Bronchial epithelial cell (primary cell): Measurements from ENCODE around the gene NBL1. TPM values are rescaled to one million over a fixed set of nuclear protein-coding genes. Genes with fewer than 3 reads are reported as not detected.
A peak's percentile ranks its signal among the peaks of the same experiment; 100 is the strongest.

ENCODE experiments used
- DNase-seq: peaks from one replicate; pipeline ENCODE4 v3.0.0-alpha.2; 2010; ENCODE audit warnings: low read depth
- FAIRE-seq: peaks from 2 replicates; lab custom pipeline; 2011; peaks lifted over from hg19 to GRCh38; lab: Jason Lieb, UNC
- H3K27me3 ChIP-seq: 2 replicates; pipeline ENCODE4 v1.5.1; 2011; ENCODE audit warnings: low read length; ENCODE audit not compliant: control insufficient read depth, insufficient read depth
- H3K36me3 ChIP-seq: 2 replicates; pipeline ENCODE4 v1.5.1; 2011; ENCODE audit warnings: low read length; ENCODE audit not compliant: control insufficient read depth, insufficient read depth
- H3K4me3 ChIP-seq: 2 replicates; pipeline ENCODE4 v1.5.1; 2011; ENCODE audit warnings: mild to moderate bottlenecking, low read depth, low read length, control low read depth
- total RNA-seq: library from RNA; depleted of rRNA; stranded (reverse); fragments of >200 nt; gene quantifications from 2 replicates; pipeline ENCODE4 v1.2.1, GENCODE V29; 2014
- TF ChIP-seq, protein P1 (sequence below): IDR thresholded peaks from 2 replicates; pipeline ENCODE4 v1.5.1; 2011; ENCODE audit warnings: mild to moderate bottlenecking, moderate library complexity, low read length, control low read depth, inconsistent platforms; ENCODE audit not compliant: insufficient read depth, severe bottlenecking

NBL1 gene
- total RNA-seq, 1 donor from 2014 or later: 55.3 TPM

DNA sequence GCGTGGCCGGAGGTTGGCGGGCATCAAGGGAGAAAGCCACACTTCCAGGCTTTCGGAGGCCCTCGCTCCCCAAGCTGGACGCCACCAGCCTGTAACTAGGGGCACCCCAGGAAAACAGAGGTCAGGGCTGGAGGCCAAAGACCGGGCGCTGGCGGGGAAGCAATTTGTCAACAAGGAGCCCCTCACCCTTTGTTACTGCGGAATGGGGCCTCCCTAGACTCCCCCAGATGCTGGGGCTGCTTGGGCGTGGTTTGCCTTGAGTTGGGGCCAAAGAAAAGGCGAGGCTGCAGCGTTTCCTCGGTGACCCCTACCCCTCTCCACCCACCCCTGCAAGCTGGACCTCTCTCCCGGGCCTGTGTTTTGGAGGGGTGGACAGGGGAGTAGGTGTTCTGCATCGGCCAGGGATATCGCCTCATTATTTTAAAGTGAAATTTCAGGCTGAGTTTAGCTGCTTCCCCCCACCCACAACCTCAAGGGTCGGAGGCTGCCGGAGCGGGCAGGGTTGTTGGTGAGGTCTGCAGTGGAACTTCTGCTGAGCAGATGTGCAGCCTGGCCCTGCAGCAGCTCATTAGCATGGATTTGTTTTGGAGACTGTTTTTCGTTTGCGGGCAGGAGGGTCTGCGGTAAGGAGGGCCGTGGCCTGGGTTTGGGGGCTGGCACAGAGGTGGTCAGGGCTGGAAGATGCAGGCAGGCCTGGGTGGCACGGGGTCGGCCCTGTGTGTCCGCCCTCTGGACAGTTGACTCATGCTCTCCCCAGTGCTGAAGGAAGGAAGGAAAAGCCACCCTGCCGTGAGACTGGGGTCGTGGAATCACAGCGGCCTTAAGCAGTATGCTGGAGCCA lies 1.5 kb downstream of the NBL1 start:
- DNase-seq (no peak), FAIRE-seq (no peak)
- H3K36me3 ChIP-seq: no peaks in the 10 kb centered on the region
- no peaks in the 10 kb centered on the region for H3K27me3 ChIP-seq
- TF ChIP-seq, protein P1, sequence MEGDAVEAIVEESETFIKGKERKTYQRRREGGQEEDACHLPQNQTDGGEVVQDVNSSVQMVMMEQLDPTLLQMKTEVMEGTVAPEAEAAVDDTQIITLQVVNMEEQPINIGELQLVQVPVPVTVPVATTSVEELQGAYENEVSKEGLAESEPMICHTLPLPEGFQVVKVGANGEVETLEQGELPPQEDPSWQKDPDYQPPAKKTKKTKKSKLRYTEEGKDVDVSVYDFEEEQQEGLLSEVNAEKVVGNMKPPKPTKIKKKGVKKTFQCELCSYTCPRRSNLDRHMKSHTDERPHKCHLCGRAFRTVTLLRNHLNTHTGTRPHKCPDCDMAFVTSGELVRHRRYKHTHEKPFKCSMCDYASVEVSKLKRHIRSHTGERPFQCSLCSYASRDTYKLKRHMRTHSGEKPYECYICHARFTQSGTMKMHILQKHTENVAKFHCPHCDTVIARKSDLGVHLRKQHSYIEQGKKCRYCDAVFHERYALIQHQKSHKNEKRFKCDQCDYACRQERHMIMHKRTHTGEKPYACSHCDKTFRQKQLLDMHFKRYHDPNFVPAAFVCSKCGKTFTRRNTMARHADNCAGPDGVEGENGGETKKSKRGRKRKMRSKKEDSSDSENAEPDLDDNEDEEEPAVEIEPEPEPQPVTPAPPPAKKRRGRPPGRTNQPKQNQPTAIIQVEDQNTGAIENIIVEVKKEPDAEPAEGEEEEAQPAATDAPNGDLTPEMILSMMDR: no peak
- peak overlapping the region; percentile 86 for H3K4me3 ChIP-seq

DNA sequence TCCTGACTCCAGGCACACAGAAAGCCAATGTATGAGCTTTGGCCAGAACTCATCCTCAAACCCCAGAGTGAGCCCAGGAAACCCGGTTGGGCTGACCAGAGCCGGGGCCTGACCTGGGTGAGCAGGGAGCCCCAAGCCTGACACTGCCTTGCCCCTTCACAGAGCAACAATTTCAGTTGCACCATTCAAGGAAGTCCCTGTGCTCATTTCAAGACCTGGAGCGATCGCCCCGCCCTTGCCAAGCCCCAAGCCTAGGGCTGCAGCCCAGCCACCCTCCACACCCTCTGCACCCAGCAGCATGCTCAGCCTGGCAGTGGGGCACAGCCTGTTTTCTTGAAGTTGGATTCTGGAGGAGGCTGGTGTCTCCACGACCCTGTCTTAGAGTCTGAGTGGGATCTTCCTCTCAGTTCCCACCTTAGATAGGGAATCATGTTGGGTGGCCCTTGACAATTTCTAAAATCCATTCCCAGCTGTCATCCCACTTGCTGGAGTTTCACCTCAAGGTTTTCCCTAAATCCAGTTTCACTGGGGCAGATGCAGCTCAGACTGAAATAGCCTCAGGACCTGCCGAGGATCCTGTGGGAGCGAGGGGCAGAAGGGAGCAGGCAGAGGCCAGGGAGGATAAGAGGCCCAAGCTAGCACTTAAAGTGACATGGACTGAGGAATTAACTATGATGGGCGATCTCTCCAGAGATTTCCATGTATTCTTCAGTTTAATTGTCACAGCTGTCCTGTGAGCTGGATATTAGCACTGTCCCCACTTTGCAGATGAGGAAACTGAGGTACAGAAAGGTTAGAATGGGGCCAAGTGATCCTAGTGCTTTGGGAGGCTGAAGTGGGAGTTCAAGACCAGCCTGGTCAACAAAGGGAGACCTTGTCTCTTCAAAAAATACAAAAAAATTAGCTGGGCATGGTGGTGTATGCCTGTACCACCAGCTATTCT lies 2.5 kb downstream of the NBL1 start:
- Histone ChIP-seq H3K4me3 (no peak overlapping the region), H3K36me3 (no peaks in the 10 kb centered on the region), H3K27me3 (no peaks in the 10 kb centered on the region)
- DNase-seq (peak; percentile 43), FAIRE-seq (no peak)
- TF ChIP-seq, protein P1: no peak

DNA sequence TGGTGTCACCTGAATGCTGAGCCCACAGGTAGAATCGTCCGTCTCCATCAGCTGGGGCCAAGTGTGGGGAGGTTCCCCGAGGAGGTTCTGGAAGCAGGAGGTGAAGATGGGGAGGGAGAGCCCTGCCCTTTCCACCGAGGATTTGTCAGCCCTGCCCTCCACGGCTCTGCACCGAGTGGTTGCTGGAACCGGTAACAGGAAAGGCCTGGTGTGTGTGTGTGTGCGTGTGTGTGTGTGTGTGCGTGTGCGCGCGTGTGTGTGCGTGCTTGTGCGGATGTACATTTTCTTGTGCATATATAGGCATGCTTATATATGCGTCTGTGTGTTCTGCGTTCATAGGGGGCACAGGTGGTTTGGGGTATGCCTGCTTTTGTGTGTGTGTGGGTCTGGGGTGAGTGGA lies 3.5 kb downstream of the NBL1 start:
- FAIRE-seq: peak; percentile 52
- TF ChIP-seq, protein P1: no peak
- H3K4me3 ChIP-seq: no peak overlapping the region
- no peaks in the 10 kb centered on the region for H3K27me3 ChIP-seq
- H3K36me3 ChIP-seq: peaks cover 2% of the 10 kb centered on the region
- no peak for DNase-seq

DNA sequence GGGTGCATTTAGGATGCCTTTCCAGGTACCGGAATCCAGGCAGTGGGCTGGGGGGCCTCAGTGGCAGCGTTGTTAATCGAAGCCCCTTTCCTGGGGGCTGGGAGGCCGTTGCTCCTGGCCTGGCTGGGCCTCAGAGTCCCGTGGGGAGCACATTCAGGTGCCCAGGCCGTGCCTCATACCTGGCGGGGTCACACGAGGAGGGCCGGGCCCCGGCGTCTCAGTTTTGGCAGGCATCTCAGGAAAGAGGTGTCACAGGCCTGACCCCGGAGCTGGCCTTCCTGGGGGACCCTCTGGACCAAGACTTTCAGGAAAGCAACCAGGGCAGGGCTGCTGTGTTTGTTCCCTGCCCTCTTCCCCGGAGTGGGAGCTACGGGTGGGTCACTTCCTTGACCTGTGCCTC lies 4.1 kb downstream of the NBL1 start:
- DNase-seq: no peak
- H3K27me3 ChIP-seq: no peaks in the 10 kb centered on the region
- TF ChIP-seq, protein P1: no peak
- no peak for FAIRE-seq
- no peak overlapping the region for H3K4me3 ChIP-seq
- H3K36me3 ChIP-seq: peaks cover 2% of the 10 kb centered on the region

- FAIRE-seq (no peak), DNase-seq (peak; percentile 44)
- Histone ChIP-seq H3K27me3 (no peaks in the 10 kb centered on the region), H3K36me3 (peaks cover 2% of the 10 kb centered on the region), H3K4me3 (no peak overlapping the region)
- TF ChIP-seq, protein P1: peak; percentile 48
These were observed 4.6 kb downstream of the NBL1 start for GRCh38 chr1:19648689-19649088.
